Left hindlimb (tissue), 1 donor: Measurements from ENCODE around the gene GABPB1.

Experiments used
- DNase-seq: peaks from one replicate; pipeline ENCODE4 v3.0.0-alpha.2; 2018

Gene GABPB1

GRCh38 chr15:50341616-50342136 lies 13.3 kb downstream of the GABPB1 start:
- no peak for DNase-seq

GRCh38 chr15:50340416-50340815 lies 14.6 kb downstream of the GABPB1 start:
- DNase-seq = no peak

- no peak for DNase-seq
These were observed 15.3 kb downstream of the GABPB1 start for GRCh38 chr15:50339717-50340116.

- no peak for DNase-seq
These were observed 19.7 kb downstream of the GABPB1 start for GRCh38 chr15:50335251-50335650.

- DNase-seq = no peak
These were observed 21.8 kb downstream of the GABPB1 start for GRCh38 chr15:50333229-50333628.

GRCh38 chr15:50330921-50331320 lies 24.1 kb downstream of the GABPB1 start:
- no peak for DNase-seq

GRCh38 chr15:50328116-50328515 lies 26.9 kb downstream of the GABPB1 start:
- no peak for DNase-seq

- DNase-seq = no peak
These were observed 33.3 kb downstream of the GABPB1 start for GRCh38 chr15:50321680-50322210.

- DNase-seq = no peak
These were observed 34.5 kb downstream of the GABPB1 start for GRCh38 chr15:50320504-50320903.

- no peak for DNase-seq
These were observed 36.3 kb downstream of the GABPB1 start for GRCh38 chr15:50318697-50319096.

- DNase-seq = no peak
These were observed 39.0 kb downstream of the GABPB1 start for GRCh38 chr15:50315814-50316630.

GRCh38 chr15:50312636-50313035 lies 42.4 kb downstream of the GABPB1 start:
- DNase-seq = no peak

- DNase-seq = no peak
These were observed 47.2 kb downstream of the GABPB1 start for GRCh38 chr15:50307799-50308198.

- DNase-seq = no peak
These were observed 50.2 kb downstream of the GABPB1 start for GRCh38 chr15:50304836-50305235.

GRCh38 chr15:50302581-50302980 lies 52.4 kb downstream of the GABPB1 start:
- no peak for DNase-seq

GRCh38 chr15:50298340-50298739 lies 56.7 kb downstream of the GABPB1 start:
- DNase-seq = no peak

- DNase-seq = no peak
These were observed 59.0 kb downstream of the GABPB1 start for GRCh38 chr15:50295966-50296365.

- DNase-seq = no peak
These were observed 65.2 kb downstream of the GABPB1 start for GRCh38 chr15:50289749-50290148.

GRCh38 chr15:50287324-50288116 lies 67.5 kb downstream of the GABPB1 start:
- DNase-seq = no peak

GRCh38 chr15:50281427-50281826 lies 73.6 kb downstream of the GABPB1 start:
- DNase-seq = no peak

GRCh38 chr15:50280271-50280670 lies 74.7 kb downstream of the GABPB1 start:
- DNase-seq = no peak

GRCh38 chr15:50278496-50278895 lies 76.5 kb downstream of the GABPB1 start:
- no peak for DNase-seq

GRCh38 chr15:50277370-50277769 lies 77.6 kb downstream of the GABPB1 start:
- DNase-seq = no peak

GRCh38 chr15:50275908-50276307 lies 79.1 kb downstream of the GABPB1 start:
- DNase-seq = no peak
